Astrocyte (in vitro differentiated cells and primary cell): Measurements from ENCODE around the gene MARVELD3.

Experiments
- EZH2 ChIP-seq: IDR thresholded peaks from 2 replicates; pipeline ENCODE4 v1.6.1; 2012; ENCODE audit warnings: mild to moderate bottlenecking, low read length, inconsistent platforms; ENCODE audit not compliant: insufficient read depth
- TF ChIP-seq, protein P1 (sequence below): IDR thresholded peaks from 2 replicates; pipeline ENCODE4 v1.5.1; 2011; ENCODE audit warnings: low read depth, mild to moderate bottlenecking, inconsistent platforms, low read length, moderate library complexity; ENCODE audit not compliant: insufficient read depth

DNA sequence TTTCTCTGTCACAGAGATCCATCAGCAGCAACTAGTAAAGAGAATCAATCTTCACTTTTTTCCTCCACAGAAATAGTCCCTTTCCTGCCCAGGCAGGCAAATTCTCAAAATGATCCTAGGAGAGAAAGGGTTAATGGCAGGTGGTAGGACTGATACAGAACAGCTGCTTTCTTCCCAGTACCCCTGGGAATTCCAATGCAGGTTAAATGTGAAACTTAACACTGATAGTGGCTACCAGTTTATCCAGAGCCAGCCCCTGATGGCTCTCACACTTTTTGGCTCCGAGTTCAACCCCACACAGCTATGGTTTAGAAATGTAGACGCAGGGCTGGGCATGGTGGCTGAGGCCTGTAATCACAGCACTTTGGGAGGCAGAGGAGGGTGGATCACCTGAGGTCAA lies 22.2 kb downstream of the MARVELD3 start:
- TF ChIP-seq, protein P1, sequence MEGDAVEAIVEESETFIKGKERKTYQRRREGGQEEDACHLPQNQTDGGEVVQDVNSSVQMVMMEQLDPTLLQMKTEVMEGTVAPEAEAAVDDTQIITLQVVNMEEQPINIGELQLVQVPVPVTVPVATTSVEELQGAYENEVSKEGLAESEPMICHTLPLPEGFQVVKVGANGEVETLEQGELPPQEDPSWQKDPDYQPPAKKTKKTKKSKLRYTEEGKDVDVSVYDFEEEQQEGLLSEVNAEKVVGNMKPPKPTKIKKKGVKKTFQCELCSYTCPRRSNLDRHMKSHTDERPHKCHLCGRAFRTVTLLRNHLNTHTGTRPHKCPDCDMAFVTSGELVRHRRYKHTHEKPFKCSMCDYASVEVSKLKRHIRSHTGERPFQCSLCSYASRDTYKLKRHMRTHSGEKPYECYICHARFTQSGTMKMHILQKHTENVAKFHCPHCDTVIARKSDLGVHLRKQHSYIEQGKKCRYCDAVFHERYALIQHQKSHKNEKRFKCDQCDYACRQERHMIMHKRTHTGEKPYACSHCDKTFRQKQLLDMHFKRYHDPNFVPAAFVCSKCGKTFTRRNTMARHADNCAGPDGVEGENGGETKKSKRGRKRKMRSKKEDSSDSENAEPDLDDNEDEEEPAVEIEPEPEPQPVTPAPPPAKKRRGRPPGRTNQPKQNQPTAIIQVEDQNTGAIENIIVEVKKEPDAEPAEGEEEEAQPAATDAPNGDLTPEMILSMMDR, result no peak
- no peak for TF ChIP-seq EZH2
